Measurements from ENCODE around the gene ATP11C. TPM values are rescaled to one million over a fixed set of nuclear protein-coding genes. Genes with fewer than 3 reads are reported as not detected.
"Not testable (repeated sequence)": the region's sequence is repeated elsewhere in the genome, so short reads cannot be mapped to it uniquely, and the experiment has no call there.

The ATP11C gene
- total and polyA plus RNA-seq, 7 donors = 2.1 to 3.9 (median 3.0) TPM

- no peak for TF ChIP-seq CTCF (IDR thresholded peaks at IDR 0.05)
- ATAC-seq = no peak
- Histone ChIP-seq H3K36me3 (ENCODE audit: insufficient read depth in 1 of 2, low read depth in 1 of 2) (no peaks in the 10 kb centered on the region), H3K4me1 (no peaks in the 10 kb centered on the region), H3K27ac (no peak overlapping the region), H3K9me3 (no peaks in the 10 kb centered on the region), H3K27me3 (ENCODE audit: insufficient read depth in 3 of 3, low read length in 2 of 3) (no peaks in the 10 kb centered on the region), H3K4me3 (no peak overlapping the region)
- intact Hi-C loops (cut with DNase I) = no loop called here
- DNase-seq = no peak
- 34 to 95% (median 76%) methylated on average over 2 of the region's 2 CpGs for WGBS, 3 donors
Observed at GRCh38 chrX:139850968-139851367, 81.9 kb downstream of the ATP11C start.

DNA sequence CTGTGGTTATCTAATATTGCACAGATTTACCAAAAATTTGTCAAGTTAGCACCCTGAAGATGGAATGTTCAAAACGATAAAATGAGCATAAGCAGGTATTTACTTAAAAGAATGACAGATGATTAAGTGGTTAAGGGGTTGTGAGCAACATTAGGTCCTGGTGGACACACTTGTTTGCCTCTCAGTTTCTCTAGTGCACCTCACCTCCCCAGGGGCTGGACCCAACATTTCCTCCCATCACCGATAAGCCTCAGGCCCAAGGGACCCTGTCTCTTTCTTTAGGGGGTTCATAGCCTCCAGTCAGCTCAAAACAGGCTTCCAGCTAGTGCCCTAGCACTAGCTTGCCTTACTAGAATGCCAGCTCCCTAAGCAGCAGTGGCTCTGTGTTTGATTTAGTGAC, 88.0 kb downstream of the ATP11C start:
- H3K36me3 ChIP-seq (ENCODE audit: insufficient read depth in 1 of 2, low read depth in 1 of 2) = no peaks in the 10 kb centered on the region
- H3K27ac ChIP-seq = no peak overlapping the region
- no peak overlapping the region for H3K4me3 ChIP-seq
- 65 to 75% (median 67%) methylated on average over 2 of the region's 2 CpGs for WGBS, 3 donors
- no peaks in the 10 kb centered on the region for H3K27me3 ChIP-seq (ENCODE audit: insufficient read depth in 3 of 3, low read length in 2 of 3)
- DNase-seq (no peak), ATAC-seq (no peak)
- intact Hi-C loops (cut with DNase I) = no loop called here
- no peaks in the 10 kb centered on the region for H3K4me1 ChIP-seq
- TF ChIP-seq CTCF (IDR thresholded peaks at IDR 0.05) = no peak
- no peaks in the 10 kb centered on the region for H3K9me3 ChIP-seq

DNA sequence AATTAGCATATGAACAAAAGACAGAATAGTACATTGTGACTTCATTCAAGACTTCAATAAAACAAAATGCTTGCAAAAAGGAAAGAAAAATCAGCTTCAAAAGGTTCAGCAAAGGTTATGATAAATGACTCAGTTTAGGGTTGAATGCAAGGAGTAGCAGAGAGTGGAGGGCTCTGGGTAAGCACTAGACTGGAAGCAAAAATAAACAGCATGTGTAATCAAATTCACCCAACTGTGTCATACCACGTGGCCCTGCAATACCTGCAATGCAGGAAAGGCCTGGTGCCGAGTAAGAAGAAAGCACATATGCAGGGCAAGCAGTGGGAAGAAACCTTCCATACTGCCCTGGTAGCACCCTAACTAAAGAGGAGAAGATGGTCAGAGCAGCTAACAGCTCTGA, 88.7 kb downstream of the ATP11C start:
- no peaks in the 10 kb centered on the region for H3K27me3 ChIP-seq (ENCODE audit: insufficient read depth in 3 of 3, low read length in 2 of 3)
- intact Hi-C loops (cut with DNase I) = no loop called here
- TF ChIP-seq CTCF (IDR thresholded peaks at IDR 0.05) = no peak
- DNase-seq = no peak
- H3K4me1 ChIP-seq = no peaks in the 10 kb centered on the region
- H3K9me3 ChIP-seq = no peaks in the 10 kb centered on the region
- ATAC-seq = no peak
- no peaks in the 10 kb centered on the region for H3K36me3 ChIP-seq (ENCODE audit: insufficient read depth in 1 of 2, low read depth in 1 of 2)
- no peak overlapping the region for H3K27ac ChIP-seq
- WGBS, 3 donors = 61 to 92% (median 68%) methylated on average over 2 of the region's 2 CpGs
- no peak overlapping the region for H3K4me3 ChIP-seq

DNA sequence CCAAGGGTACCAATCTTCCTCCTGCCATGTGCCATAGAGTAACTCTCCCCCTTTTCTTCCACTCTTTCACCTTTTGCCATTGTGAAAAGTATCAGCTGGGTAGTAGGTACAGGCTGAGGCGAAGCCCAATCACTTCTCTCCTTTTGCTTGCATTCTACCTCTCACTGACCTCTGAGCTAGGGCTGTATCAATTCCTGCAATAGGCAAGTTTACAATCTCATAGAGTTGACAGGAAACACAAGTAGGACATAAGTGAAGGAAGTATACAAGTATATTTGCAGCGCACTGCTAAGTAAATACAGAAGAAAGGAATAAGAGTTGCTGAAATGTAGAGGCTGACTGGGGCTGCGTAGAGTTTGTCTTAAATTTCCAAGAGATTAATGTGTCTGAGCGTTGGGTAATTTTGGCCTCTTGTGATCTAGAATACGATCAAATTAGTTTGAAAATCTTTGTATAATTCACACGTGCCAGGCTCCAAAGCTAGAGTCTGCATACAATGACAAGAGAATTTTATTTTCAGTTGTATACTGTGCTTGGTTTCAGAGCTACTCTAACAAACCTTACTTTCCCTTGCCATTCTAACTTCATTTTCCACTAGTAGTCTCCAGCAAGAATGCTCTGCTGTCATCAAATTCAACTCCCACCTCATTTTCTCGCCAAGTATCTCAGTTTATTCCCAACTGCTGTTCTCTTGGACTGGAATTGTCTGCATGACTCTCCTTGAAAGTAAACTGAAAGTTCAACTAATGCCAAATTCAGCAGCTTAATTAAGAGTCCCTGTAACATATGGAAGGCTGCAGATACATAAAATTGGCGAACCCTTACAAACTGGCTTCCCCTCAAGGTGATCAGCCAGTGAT, 90.3 kb downstream of the ATP11C start:
- 74 to 94% (median 94%) methylated on average over 8 of the region's 8 CpGs for WGBS, 3 donors
- H3K27me3 ChIP-seq (ENCODE audit: insufficient read depth in 3 of 3, low read length in 2 of 3) = no peaks in the 10 kb centered on the region
- intact Hi-C loops (cut with DNase I) = no loop called here
- no peak overlapping the region for H3K4me3 ChIP-seq
- ATAC-seq = no peak
- H3K36me3 ChIP-seq (ENCODE audit: insufficient read depth in 1 of 2, low read depth in 1 of 2) = no peaks in the 10 kb centered on the region
- no peaks in the 10 kb centered on the region for H3K9me3 ChIP-seq
- no peak for DNase-seq
- TF ChIP-seq CTCF (IDR thresholded peaks at IDR 0.05) = no peak
- no peaks in the 10 kb centered on the region for H3K4me1 ChIP-seq
- H3K27ac ChIP-seq = no peak overlapping the region

DNA sequence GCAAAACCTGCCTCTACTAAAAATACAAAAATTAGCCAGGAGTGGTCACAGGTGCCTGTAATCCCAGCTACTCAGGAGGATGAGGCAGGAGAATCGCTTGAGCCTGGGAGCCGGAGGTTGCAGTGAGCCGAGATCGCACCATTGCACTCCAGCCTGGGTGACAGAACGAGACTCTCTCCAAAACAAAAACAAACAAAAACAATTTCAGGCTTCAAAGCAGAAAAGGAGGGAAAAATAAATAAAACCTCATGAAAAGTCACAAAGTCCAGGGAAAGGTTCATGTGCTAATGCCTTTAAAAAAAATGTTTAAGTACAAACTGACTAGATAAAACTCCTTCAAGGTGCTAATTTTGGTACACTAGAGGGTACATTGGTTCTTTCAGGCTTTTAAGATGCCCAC, 96.5 kb downstream of the ATP11C start:
- H3K4me1 ChIP-seq; DNase-seq; H3K9me3 ChIP-seq; H3K27me3 ChIP-seq (ENCODE audit: insufficient read depth in 3 of 3, low read length in 2 of 3); ATAC-seq; H3K4me3 ChIP-seq; H3K36me3 ChIP-seq (ENCODE audit: insufficient read depth in 1 of 2, low read depth in 1 of 2); H3K27ac ChIP-seq; intact Hi-C loops (cut with DNase I): not testable (repeated sequence)
- 89 to 97% (median 95%) methylated on average over 5 of the region's 5 CpGs for WGBS, 3 donors

Data from psoas muscle (tissue), 8 donors.